K562 (cell line): ENCODE measurements around the gene ARHGAP10. TPM values are rescaled to one million over a fixed set of nuclear protein-coding genes. Genes with fewer than 3 reads are reported as not detected.

Experiments
- ATAC-seq: fragments of 200-7000 bp; cut with Tn5 transposase; 3 replicates; pipeline ENCODE4 v1.9.1; 2020; ENCODE audit warnings: moderate library complexity
- BruUV-seq: library from RNA; stranded (reverse); fragments of 400-500 nt; replicated peaks from 2 replicates; lab custom pipeline; 2021; lab: Mats Ljungman, UMichigan
- CTCF ChIA-PET: fragments of 300-600 bp; formaldehyde crosslinking; extraction: SDS; loops from one replicate; lab custom pipeline; 2021; ENCODE audit warnings: low intra/inter-chr PET ratio; lab: Yijun Ruan, JAX
- POLR2A ChIA-PET: fragments of 300-600, 350-650 bp; sonication (Branson Sonifier 250); formaldehyde crosslinking; extraction: SDS; loops from one replicate; lab custom pipeline; 2021; ENCODE audit warnings: antibody characterized with exemption, inconsistent platforms; lab: Yijun Ruan, JAX
- DNase-seq, 4 experiments: peaks; one replicate each; pipeline versions ENCODE4 v3.0.0 to v3.0.0-alpha.2; 2011 to 2018; ENCODE audit warnings: low spot score in 3 of 4, mixed read lengths in 3 of 4; ENCODE audit errors: extremely low read depth in 1 of 4
- FAIRE-seq: peaks from 2 replicates; lab custom pipeline; 2011; peaks lifted over from hg19 to GRCh38; lab: Jason Lieb, UNC
- H2AFZ ChIP-seq: 2 replicates; pipeline ENCODE4 v1.6.0; 2011; ENCODE audit warnings: low read depth, low read length, control low read depth, inconsistent platforms
- H3K27ac ChIP-seq: fragments of 200-600 bp; 3 replicates; pipeline ENCODE4 v1.8.0; 2011; ENCODE audit warnings: low read depth, mild to moderate bottlenecking, control low read depth, inconsistent platforms, low read length, moderate library complexity, mixed read lengths; ENCODE audit errors: extremely low read depth
- H3K27me3 ChIP-seq, 2 experiments: fragments of 300-600 bp in 1 of 2; 2 replicates in 1 of 2; 3 replicates in 1 of 2; pipeline versions ENCODE4 v1.6.0 to v1.8.0; 2011; ENCODE audit warnings: inconsistent platforms in 2 of 2, low read length in 2 of 2, mild to moderate bottlenecking in 1 of 2, mixed read lengths in 1 of 2, moderate library complexity in 1 of 2; ENCODE audit not compliant: control insufficient read depth in 2 of 2, insufficient read depth in 2 of 2
- H3K36me3 ChIP-seq: fragments of 300-600 bp; 3 replicates; pipeline ENCODE4 v1.8.0; 2011; ENCODE audit warnings: mild to moderate bottlenecking, low read length, inconsistent platforms; ENCODE audit not compliant: control insufficient read depth, insufficient read depth
- H3K4me1 ChIP-seq, 2 experiments: fragments of 200-600 bp in 1 of 2; replicated peaks in 1 of 2; 2 replicates in 1 of 2; 3 replicates in 1 of 2; pipeline versions ENCODE4 v1.5.1 to v1.8.0; 2011; ENCODE audit warnings: inconsistent platforms in 2 of 2, low read length in 2 of 2, mild to moderate bottlenecking in 1 of 2, mixed read lengths in 1 of 2, moderate library complexity in 1 of 2; ENCODE audit not compliant: control insufficient read depth in 2 of 2, insufficient read depth in 2 of 2
- H3K4me2 ChIP-seq: 2 replicates; pipeline ENCODE4 v1.6.1; 2011; ENCODE audit warnings: low read length, control low read depth, inconsistent platforms, mixed read lengths; ENCODE audit not compliant: insufficient read depth
- H3K4me3 ChIP-seq: fragments of 200-600 bp; sonication (generic), shearing (Covaris generic); 2 replicates; pipeline ENCODE4 v1.5.1; 2016; ENCODE audit warnings: control low read depth, inconsistent platforms
- H3K79me2 ChIP-seq: fragments of 200-600 bp; 3 replicates; pipeline ENCODE4 v1.8.0; 2011; ENCODE audit warnings: low read length, inconsistent platforms; ENCODE audit not compliant: control insufficient read depth, insufficient read depth
- H3K9ac ChIP-seq, 2 experiments: 2 replicates each; pipeline versions ENCODE4 v1.6.0 to v1.6.1; 2011; ENCODE audit warnings: low read depth in 2 of 2, low read length in 2 of 2, control low read depth in 1 of 2, inconsistent platforms in 1 of 2, mild to moderate bottlenecking in 1 of 2, mixed read lengths in 1 of 2; ENCODE audit not compliant: insufficient read depth in 1 of 2
- H3K9me1 ChIP-seq: one replicate; pipeline ENCODE4 v1.6.0; 2011; ENCODE audit warnings: inconsistent platforms, mild to moderate bottlenecking, low read length, moderate library complexity; ENCODE audit not compliant: control insufficient read depth, insufficient read depth
- H3K9me3 ChIP-seq: replicated peaks from 2 replicates; pipeline ENCODE4 v1.5.1; 2011; ENCODE audit warnings: low read depth, low read length, inconsistent platforms; ENCODE audit not compliant: control insufficient read depth, insufficient read depth
- H4K20me1 ChIP-seq: replicated peaks from 2 replicates; pipeline ENCODE4 v1.6.1; 2011; ENCODE audit warnings: low read length, inconsistent platforms, mixed read lengths; ENCODE audit not compliant: control insufficient read depth, insufficient read depth
- HIVEP1 ChIP-seq: fragments of 250-450 bp; sonication (Bioruptor Pico); IDR thresholded peaks from 2 replicates; pipeline ENCODE4 v1.4.0; 2020; ENCODE audit warnings: mild to moderate bottlenecking
- POLR3G ChIP-seq: IDR thresholded peaks from 2 replicates; pipeline ENCODE4 v1.6.1; 2011; ENCODE audit not compliant: insufficient read length, insufficient replicate concordance; ENCODE audit errors: extremely low read depth
- ZBTB11 ChIP-seq, 3 experiments: fragments of 200-800 bp in 1 of 3; fragments of 250-450 bp in 1 of 3; fragments of 450-650 bp in 1 of 3; sonication (Bioruptor Pico) in 1 of 3; sonication (Bioruptor generic) in 1 of 3; formaldehyde crosslinking in 1 of 3; IDR thresholded peaks; 2 replicates each; pipeline versions ENCODE4 v1.6.1 to v1.8.0; 2016 to 2022; ENCODE audit warnings: mild to moderate bottlenecking in 2 of 3, missing genetic modification characterization in 2 of 3, missing compliant biosample characterization in 1 of 3, moderate library complexity in 1 of 3
- ZNF134 ChIP-seq: fragments of 250-450 bp; sonication (Bioruptor Pico); conservative IDR thresholded peaks from 2 replicates; pipeline ENCODE4 v1.4.0; 2020
- ZNF707 ChIP-seq: fragments of 250-450 bp; sonication (Bioruptor Pico); conservative IDR thresholded peaks from 2 replicates; pipeline ENCODE4 v1.8.0; 2022; ENCODE audit warnings: inconsistent platforms, mild to moderate bottlenecking, moderate library complexity
- WGBS: fragments of 100-300 bp; shearing (Covaris generic); methylation state at CpG from one replicate; pipeline ENCODE4 v1.1.6; 2016; ENCODE audit warnings: low coverage, mixed read lengths; ENCODE audit not compliant: insufficient coverage; ENCODE audit errors: missing lambda C conversion rate; 5-methylcytosine and 5-hydroxymethylcytosine counted together
- in situ Hi-C: fragments of 300-500 bp; cut with MboI; formaldehyde crosslinking; loops from 4 replicates; pipeline ENCODE4 v1.15.0; 2018; ENCODE audit warnings: inconsistent platforms, mixed read lengths
- intact Hi-C: fragments of 100-400 bp; cut with micrococcal nuclease; formaldehyde crosslinking; loops from 2 replicates; pipeline ENCODE4 v1.14.2; 2022
- polyA plus RNA-seq, 8 experiments: library from polyadenylated mRNA; depleted of rRNA in 4 of 8; stranded (reverse) in 5 of 8; unstranded in 3 of 8; fragments of >200 nt; fragmentation: Nextera tagmentation in 2 of 8; fragmentation: Illumina TruSeq in 1 of 8; extraction: Ambion mirVana in 2 of 8; extraction: Trizol in 1 of 8; gene quantifications; 2 replicates each; pipeline versions ENCODE4 v1.2.1 to v1.2.3, GENCODE V29; 2011 to 2014; ENCODE audit warnings: inconsistent platforms in 1 of 8, missing spikeins in 1 of 8
- total RNA-seq, 7 experiments: library from RNA; depleted of rRNA in 6 of 7; stranded (reverse); fragments of >200 nt in 6 of 7; fragmentation: Illumina TruSeq in 2 of 7; extraction: Trizol in 2 of 7; gene quantifications; 2 replicates each; pipeline versions ENCODE4 v1.2.1 to v1.2.3, GENCODE V29; 2011 to 2021; ENCODE audit warnings: low replicate concordance in 1 of 7
- TF ChIP-seq, protein P1 (sequence below): fragments of 250-450 bp; sonication (Bioruptor Pico); IDR thresholded peaks from 2 replicates; pipeline ENCODE4 v1.8.0; 2022; ENCODE audit warnings: moderate library complexity, mild to moderate bottlenecking, inconsistent platforms

Gene ARHGAP10
- total and polyA plus RNA-seq, 9 of the 15 experiments (the other 6 are each of a cell fraction or from before 2014, with no cell fraction given), result 0.03 to 0.22 (median 0.06) TPM; not detected in 3

- no peak for TF ChIP-seq ZBTB11 (CRISPR knock-in tag; IDR thresholded peaks at IDR 0.05)
Observed at GRCh38 chr4:147901916-147902315, 170.0 kb downstream of the ARHGAP10 start (continued).

DNA sequence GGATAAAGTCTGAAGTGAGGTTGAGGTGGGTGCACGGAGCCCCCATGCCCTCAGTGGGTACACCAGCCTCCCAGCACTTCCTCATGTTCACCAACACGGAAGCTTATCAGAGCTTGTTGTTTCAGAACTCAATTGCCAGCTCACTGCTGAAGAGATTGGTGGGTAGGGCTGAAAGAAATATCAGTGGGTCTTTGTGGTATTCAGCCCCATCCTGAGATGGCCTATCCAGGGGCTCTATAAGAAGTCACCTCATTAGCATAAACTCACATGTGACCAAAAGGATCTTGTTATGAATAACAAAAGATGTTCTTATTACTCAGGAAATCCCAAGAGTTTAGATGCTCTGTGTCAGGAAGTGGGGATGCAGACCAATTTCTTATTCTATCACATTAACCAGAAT is 177.3 kb downstream of the ARHGAP10 start:
- no TSS peak for BruUV-seq
- ATAC-seq, result no peak
- no peaks in the 10 kb centered on the region for H3K9me1 ChIP-seq
- no peaks in the 10 kb centered on the region for H3K79me2 ChIP-seq
- H4K20me1 ChIP-seq, result no peaks in the 10 kb centered on the region
- no peak for FAIRE-seq
- H3K4me2 ChIP-seq, result no peak overlapping the region
- H3K9me3 ChIP-seq, result no peaks in the 10 kb centered on the region
- no peak overlapping the region for H3K4me3 ChIP-seq
- H2AFZ ChIP-seq, result no peak overlapping the region
- CTCF ChIA-PET, result no interaction called here
- H3K9ac ChIP-seq, result no peak overlapping the region
- in situ Hi-C loops, result no loop called here
- DNase-seq, result no peak
- H3K27me3 ChIP-seq, result no peaks in the 10 kb centered on the region
- no peaks in the 10 kb centered on the region for H3K4me1 ChIP-seq
- H3K36me3 ChIP-seq, result no peaks in the 10 kb centered on the region
- no peak overlapping the region for H3K27ac ChIP-seq
- WGBS, result 0% methylated on average over 2 of the region's 2 CpGs
- intact Hi-C loops, result no loop called here
- TF ChIP-seq ZNF707 (no peak), HIVEP1 (CRISPR knock-in tag) (no peak), ZNF134 (CRISPR knock-in tag) (no peak), POLR3G (no peak)
- TF ChIP-seq, protein P1, sequence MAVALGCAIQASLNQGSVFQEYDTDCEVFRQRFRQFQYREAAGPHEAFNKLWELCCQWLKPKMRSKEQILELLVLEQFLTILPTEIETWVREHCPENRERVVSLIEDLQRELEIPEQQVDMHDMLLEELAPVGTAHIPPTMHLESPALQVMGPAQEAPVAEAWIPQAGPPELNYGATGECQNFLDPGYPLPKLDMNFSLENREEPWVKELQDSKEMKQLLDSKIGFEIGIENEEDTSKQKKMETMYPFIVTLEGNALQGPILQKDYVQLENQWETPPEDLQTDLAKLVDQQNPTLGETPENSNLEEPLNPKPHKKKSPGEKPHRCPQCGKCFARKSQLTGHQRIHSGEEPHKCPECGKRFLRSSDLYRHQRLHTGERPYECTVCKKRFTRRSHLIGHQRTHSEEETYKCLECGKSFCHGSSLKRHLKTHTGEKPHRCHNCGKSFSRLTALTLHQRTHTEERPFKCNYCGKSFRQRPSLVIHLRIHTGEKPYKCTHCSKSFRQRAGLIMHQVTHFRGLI (CRISPR knock-in tag), result no peak
- POLR2A ChIA-PET, result no interaction called here
